ENCODE measurements around the gene CITED4. TPM values are rescaled to one million over a fixed set of nuclear protein-coding genes. Genes with fewer than 3 reads are reported as not detected.

The CITED4 gene
- total RNA-seq, 1 experiment from 2014 or later = 0.55 TPM

GRCh38 chr1:40825435-40825788 is 36.8 kb downstream of the CITED4 start:
- no peak for DNase-seq (ENCODE audit: low read depth, low spot score)
- in situ Hi-C loops (cut with HindIII; ENCODE audit: low pct_unique_long_range_greater_than_20kb, low sequenced_read_pairs) = no loop called here

DNA sequence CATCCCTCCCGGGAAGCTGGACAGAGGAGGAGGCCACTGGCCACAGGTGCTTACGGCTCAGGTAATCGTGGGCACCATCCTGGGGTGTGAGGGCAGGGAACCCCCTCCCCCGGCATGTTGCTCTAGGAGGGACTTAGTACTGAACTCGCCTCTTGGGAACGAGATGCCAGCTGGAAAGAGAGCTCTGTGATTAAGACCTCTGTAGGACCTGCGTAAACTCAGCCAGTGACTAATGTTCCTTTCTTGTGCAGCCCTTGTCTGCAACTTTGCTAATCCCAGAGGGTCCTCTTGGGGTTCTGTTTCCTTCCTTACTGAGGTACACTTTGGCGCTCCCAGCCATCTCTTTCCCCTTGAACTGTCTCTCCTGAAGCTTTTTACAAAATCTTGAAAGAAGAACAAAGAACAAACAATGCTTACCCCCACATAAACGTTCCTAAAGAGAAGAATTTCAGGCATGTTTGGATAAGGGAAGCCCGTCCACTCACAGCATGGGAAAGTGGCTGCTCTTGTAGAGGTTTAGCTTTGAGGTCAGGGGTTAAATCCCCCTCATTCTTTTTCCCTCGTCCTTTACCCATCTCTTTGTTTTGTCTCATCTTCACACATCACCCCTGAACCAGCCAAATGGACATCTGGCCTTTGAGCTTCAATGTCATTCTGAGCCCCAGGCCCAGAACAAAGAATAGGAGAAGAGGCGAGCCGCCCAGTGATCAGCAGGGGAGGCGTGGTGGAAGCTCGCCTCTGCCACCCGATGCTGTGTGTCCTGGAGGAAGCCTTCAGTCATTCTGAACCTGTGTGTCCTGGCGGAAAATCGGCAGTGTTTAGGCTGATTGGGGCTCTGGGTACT is 37.4 kb downstream of the CITED4 start:
- DNase-seq (ENCODE audit: low read depth, low spot score) = no peak
- in situ Hi-C loops (cut with HindIII; ENCODE audit: low pct_unique_long_range_greater_than_20kb, low sequenced_read_pairs) = no loop called here

DNA sequence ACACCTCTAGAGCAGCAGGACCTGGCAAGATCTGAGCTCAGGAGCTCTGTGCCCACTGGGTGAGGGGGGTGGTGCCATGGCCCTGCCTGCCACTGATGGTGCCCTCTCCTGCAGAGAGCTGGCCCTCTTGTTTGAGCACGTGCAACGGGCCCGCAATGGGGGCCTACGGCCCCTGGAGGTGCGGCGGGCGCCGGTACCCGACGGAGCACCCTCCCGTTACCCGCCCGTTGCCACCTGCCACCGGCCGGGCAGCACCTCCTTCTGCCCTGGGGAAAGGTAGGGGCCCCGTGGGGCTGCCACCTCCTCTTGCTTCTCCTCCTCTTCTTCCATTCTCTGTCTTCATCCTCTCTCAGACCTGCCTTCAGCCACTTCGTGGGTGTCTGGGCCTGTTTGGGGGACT is 38.2 kb downstream of the CITED4 start:
- in situ Hi-C loops (cut with HindIII; ENCODE audit: low pct_unique_long_range_greater_than_20kb, low sequenced_read_pairs) = no loop called here
- no peak for DNase-seq (ENCODE audit: low read depth, low spot score)

DNA sequence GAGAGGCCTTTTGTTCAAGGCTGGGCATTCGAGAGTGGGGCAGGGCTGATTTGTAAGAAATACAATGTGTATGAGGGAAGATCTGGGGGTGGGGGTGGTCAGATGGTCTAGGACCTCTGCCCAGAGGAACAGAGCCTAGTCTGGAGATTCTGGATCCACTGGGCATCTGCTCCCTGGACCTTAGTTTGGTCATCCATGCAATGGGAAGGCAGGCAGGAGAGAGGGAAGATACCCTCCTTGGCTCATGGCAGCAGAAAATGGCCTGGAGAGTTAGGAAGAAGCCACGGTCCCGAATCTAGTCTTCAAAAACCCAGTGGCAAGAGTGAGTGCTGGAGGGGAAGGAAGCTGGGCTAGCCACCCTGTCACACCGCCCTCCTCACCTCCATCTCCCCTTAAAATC is 38.8 kb downstream of the CITED4 start:
- no peak for DNase-seq (ENCODE audit: low read depth, low spot score)
- in situ Hi-C loops (cut with HindIII; ENCODE audit: low pct_unique_long_range_greater_than_20kb, low sequenced_read_pairs) = no loop called here

DNA sequence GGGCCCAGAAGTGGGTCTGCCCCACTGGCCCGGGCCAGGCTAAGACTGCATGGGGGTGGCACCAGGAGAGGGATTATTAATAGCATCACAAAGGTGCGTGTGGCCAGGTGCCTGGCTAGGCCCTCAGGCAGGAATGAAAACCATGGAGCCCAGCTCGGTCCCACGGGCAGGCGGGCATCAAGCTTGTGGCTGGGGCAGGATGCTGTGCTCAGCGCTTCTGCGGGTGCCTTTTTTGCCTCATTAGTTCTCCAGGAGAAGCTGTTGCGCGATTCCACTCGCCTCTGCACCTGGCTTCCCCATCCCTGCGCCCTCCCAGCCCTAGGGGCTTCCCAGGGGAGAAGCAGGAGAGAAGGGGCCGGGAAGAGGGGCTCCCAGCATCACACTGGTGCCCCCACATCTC is 39.3 kb downstream of the CITED4 start:
- DNase-seq (ENCODE audit: low read depth, low spot score) = no peak
- in situ Hi-C loops (cut with HindIII; ENCODE audit: low pct_unique_long_range_greater_than_20kb, low sequenced_read_pairs) = no loop called here

- in situ Hi-C loops (cut with HindIII; ENCODE audit: low pct_unique_long_range_greater_than_20kb, low sequenced_read_pairs) = no loop called here
- DNase-seq (ENCODE audit: low read depth, low spot score) = no peak
Observed at GRCh38 chr1:40820911-40821693, 41.1 kb downstream of the CITED4 start.

DNA sequence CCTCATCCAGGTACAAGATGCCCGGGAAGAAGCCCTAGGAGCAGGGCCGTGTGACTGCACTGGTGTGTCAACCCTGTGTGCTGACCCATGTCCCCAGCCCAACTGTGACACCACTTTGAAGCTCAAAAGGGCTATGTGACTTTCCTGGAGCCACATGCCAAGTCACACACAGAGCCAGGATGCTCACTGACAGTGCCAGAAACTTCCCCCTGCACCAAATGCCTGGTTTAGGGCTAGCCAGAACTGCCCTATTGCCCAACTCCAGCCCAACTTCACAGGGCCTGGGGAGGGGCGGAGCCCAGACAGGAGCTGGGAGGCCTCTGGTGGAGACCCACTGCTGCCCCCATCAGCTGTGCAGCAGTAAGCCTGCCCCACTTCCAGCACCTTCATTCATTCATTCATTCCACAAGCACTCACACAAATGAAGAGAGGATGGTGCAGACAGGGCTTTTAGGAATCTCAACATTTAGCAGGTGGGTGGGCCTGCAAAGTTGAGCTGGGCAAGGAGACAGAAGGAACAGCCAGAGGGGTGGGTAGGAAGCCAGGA is 41.8 kb downstream of the CITED4 start:
- peak; percentile 5 for DNase-seq (ENCODE audit: low read depth, low spot score)
- in situ Hi-C loops (cut with HindIII; ENCODE audit: low pct_unique_long_range_greater_than_20kb, low sequenced_read_pairs) = no loop called here

- in situ Hi-C loops (cut with HindIII; ENCODE audit: low pct_unique_long_range_greater_than_20kb, low sequenced_read_pairs) = no loop called here
- no peak for DNase-seq (ENCODE audit: low read depth, low spot score)
Observed at GRCh38 chr1:40819101-40819500, 43.1 kb downstream of the CITED4 start.

DNA sequence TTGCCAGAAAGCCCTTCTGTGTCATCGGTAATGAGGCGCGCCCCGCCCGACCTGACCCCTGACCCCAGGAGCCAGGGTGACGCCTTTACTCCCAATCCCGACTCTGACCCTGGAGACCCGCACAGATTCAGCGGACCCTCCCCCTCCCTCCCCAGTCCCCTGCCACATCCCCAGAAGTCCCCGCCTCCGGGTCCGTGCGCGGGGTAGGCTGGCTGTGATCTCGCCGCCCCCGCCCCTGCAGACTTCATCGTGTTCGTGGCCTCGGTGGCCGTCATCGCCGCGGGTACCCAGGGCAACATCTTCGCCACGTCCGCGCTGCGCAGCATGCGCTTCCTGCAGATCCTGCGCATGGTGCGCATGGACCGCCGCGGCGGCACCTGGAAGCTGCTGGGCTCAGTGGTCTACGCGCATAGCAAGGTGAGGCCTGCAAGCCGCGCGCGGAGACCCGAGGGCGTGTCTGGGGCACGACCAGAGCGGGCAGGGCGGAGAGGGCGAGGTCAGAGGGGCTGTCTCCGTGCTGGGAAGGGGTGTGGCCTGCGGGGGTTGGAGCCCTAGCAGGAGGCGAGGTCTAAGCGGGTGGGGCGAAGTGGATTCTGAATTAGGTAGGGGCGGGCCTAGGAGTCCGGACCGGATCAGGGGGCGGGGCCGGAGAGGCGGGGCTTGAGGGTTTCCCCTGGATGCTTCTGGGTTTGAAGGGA is 43.8 kb downstream of the CITED4 start:
- no peak for DNase-seq (ENCODE audit: low read depth, low spot score)
- in situ Hi-C loops (cut with HindIII; ENCODE audit: low pct_unique_long_range_greater_than_20kb, low sequenced_read_pairs) = no loop called here

DNA sequence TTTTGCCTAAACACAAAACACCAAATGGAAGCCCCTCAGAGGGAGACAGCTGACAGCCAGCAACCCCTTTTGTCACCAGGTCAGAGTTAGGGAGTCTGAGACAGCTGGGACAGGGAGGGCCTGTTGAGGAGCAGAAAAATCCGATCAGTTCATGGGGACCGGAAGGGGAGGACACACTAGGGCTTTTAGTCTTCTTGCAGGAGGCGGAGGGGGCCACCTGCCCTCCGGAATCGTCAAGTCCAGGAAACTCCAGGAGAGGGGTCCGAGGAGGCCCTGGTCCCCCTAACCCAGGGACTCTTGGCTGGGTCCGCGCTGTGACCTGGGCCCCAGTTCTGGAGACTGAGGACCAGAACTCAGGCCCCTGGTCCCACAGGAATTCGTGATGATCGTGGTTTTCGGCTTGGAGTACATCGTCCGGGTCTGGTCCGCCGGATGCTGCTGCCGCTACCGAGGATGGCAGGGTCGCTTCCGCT is 44.3 kb downstream of the CITED4 start:
- DNase-seq (ENCODE audit: low read depth, low spot score) = no peak
- in situ Hi-C loops (cut with HindIII; ENCODE audit: low pct_unique_long_range_greater_than_20kb, low sequenced_read_pairs) = no loop called here

- in situ Hi-C loops (cut with HindIII; ENCODE audit: low pct_unique_long_range_greater_than_20kb, low sequenced_read_pairs) = no loop called here
- no peak for DNase-seq (ENCODE audit: low read depth, low spot score)
Observed at GRCh38 chr1:40815420-40815819, 46.7 kb downstream of the CITED4 start.

Other genes starting within 250 kb of the CITED4 start
- 1.8 and 2.6 TPM in 2 replicates for gene RIMS3, start 196.7 kb downstream of the CITED4 start, total RNA-seq (2014; rRNA removed; shearing (Covaris generic))
- gene NFYC, start 170.7 kb downstream of the CITED4 start, total RNA-seq (2014; rRNA removed; shearing (Covaris generic)) = 24.0 and 25.8 TPM in 2 replicates
- 0.11 TPM in 1 of 2 replicates, not detected in the other for gene KCNQ4, start 78.6 kb downstream of the CITED4 start, total RNA-seq (2014; rRNA removed; shearing (Covaris generic))
- 19.2 and 23.0 TPM in 2 replicates for gene CTPS1, start 117.3 kb upstream of the CITED4 start, total RNA-seq (2014; rRNA removed; shearing (Covaris generic))
- gene SLFNL1, start 159.4 kb upstream of the CITED4 start, total RNA-seq (2014; rRNA removed; shearing (Covaris generic)) = 0.05 and 0.16 TPM in 2 replicates